Activated CD4-positive, alpha-beta memory T cell treated with anti-CD3 and anti-CD28 coated beads for 36 hours (primary cell): ENCODE measurements around the gene METTL24. TPM values are rescaled to one million over a fixed set of nuclear protein-coding genes. Genes with fewer than 3 reads are reported as not detected.

Experiments used
- CTCF ChIA-PET: fragments of 350-600 bp; sonication (Branson Sonifier 250); formaldehyde crosslinking; loops from one replicate; lab custom pipeline; 2021; ENCODE audit warnings: antibody characterized with exemption, inconsistent platforms; lab: Charles Lee
- POLR2A ChIA-PET: fragments of 350-600 bp; sonication (Branson Sonifier 250); formaldehyde crosslinking; loops from one replicate; lab custom pipeline; 2021; ENCODE audit warnings: antibody characterized with exemption; lab: Charles Lee
- DNase-seq: peaks from one replicate; pipeline ENCODE4 v3.0.0-alpha.2; 2020
- H3K27ac Mint-ChIP-seq: one replicate; pipeline ENCODE4 v1.8.0; 2021; ENCODE audit warnings: mixed read lengths
- H3K27me3 Mint-ChIP-seq: one replicate; pipeline ENCODE4 v1.8.0; 2021; ENCODE audit warnings: mixed read lengths
- H3K36me3 Mint-ChIP-seq: one replicate; pipeline ENCODE4 v1.8.0; 2021; ENCODE audit warnings: mixed read lengths
- H3K4me1 Mint-ChIP-seq: one replicate; pipeline ENCODE4 v1.8.0; 2021; ENCODE audit warnings: low read depth, mixed read lengths
- H3K4me3 Mint-ChIP-seq: one replicate; pipeline ENCODE4 v1.8.0; 2021; ENCODE audit warnings: mild to moderate bottlenecking, mixed read lengths
- H3K9me3 Mint-ChIP-seq: one replicate; pipeline ENCODE4 v1.8.0; 2021; ENCODE audit warnings: mixed read lengths
- intact Hi-C: fragments of 100-400 bp; cut with micrococcal nuclease; formaldehyde crosslinking; loops from one replicate; pipeline ENCODE4 v1.15.1; 2023
- total RNA-seq, 2 experiments: library from RNA; stranded (reverse); gene quantifications; one replicate each; pipeline ENCODE4 v1.2.3, GENCODE V29; 2021

METTL24 gene
- total RNA-seq, 2 experiments from 2014 or later, result not detected

- intact Hi-C loops, result no loop called here
Observed at GRCh38 chr6:110195639-110196038, 162.5 kb downstream of the METTL24 start.

More at GRCh38 chr6:110195639-110196038, 162.5 kb downstream of the METTL24 start:
- no peak overlapping the region for H3K4me3 Mint-ChIP-seq
- H3K36me3 Mint-ChIP-seq, result peaks cover 10% of the 10 kb centered on the region
- H3K27me3 Mint-ChIP-seq, result no peaks in the 10 kb centered on the region
- ChIA-PET CTCF (interaction anchor here (1.0 kb wide), 1 partner anchor 17 kb away, joined by 6 read pairs; the partner anchor contains the start of gene WASF1), POLR2A (no interaction called here)
- DNase-seq, result no peak
- no peak overlapping the region for H3K27ac Mint-ChIP-seq
- H3K9me3 Mint-ChIP-seq, result no peaks in the 10 kb centered on the region
- H3K4me1 Mint-ChIP-seq, result peaks cover 12% of the 10 kb centered on the region

Other genes with a start within 250 kb of the METTL24 start
- 1 to 10 TPM; 1.9 to 2.6 TPM for gene WASF1, start 178.7 kb downstream of the METTL24 start, total RNA-seq
- gene CDC40, start 177.9 kb downstream of the METTL24 start, total RNA-seq, result 10 to 100 TPM; 26.2 to 30.2 TPM
- gene DDO, start 57.2 kb upstream of the METTL24 start, total RNA-seq, result not detected
- gene SLC22A16, start 118.3 kb upstream of the METTL24 start, total RNA-seq, result not detected